OCI-LY1 (cell line): Measurements from ENCODE around the gene SLC4A8.

ENCODE experiments used
- H2AFZ ChIP-seq: fragments of 200-600 bp; sonication (generic), shearing (Covaris generic); 2 replicates; pipeline ENCODE4 v1.6.0; 2014; ENCODE audit warnings: antibody characterized with exemption, mild to moderate bottlenecking, low read length
- H3F3A ChIP-seq: fragments of 200-600 bp; sonication (generic), shearing (Covaris generic); 2 replicates; pipeline ENCODE4 v1.6.0; 2014; ENCODE audit warnings: mild to moderate bottlenecking, antibody characterized with exemption, low read length, moderate library complexity; ENCODE audit not compliant: insufficient read depth
- H3K27ac ChIP-seq: fragments of 200-600 bp; sonication (generic); 2 replicates; pipeline ENCODE4 v1.5.1; 2014; ENCODE audit warnings: low read length, mixed run types, mild to moderate bottlenecking, low read depth; ENCODE audit not compliant: poor library complexity, severe bottlenecking
- H3K27me3 ChIP-seq: fragments of 200-600 bp; sonication (generic); 2 replicates; pipeline ENCODE4 v1.6.0; 2014; ENCODE audit warnings: antibody characterized with exemption, mild to moderate bottlenecking, low read length, moderate library complexity; ENCODE audit not compliant: insufficient read depth
- H3K36me3 ChIP-seq: fragments of 200-600 bp; sonication (generic); 2 replicates; pipeline ENCODE4 v1.6.1; 2014; ENCODE audit warnings: mild to moderate bottlenecking, antibody characterized with exemption, low read length, moderate library complexity, mixed read lengths; ENCODE audit not compliant: insufficient read depth
- H3K4me1 ChIP-seq: fragments of 200-600 bp; sonication (generic); 2 replicates; pipeline ENCODE4 v1.5.1; 2014; ENCODE audit warnings: mild to moderate bottlenecking, low read length, moderate library complexity; ENCODE audit not compliant: insufficient read depth, severe bottlenecking
- H3K4me2 ChIP-seq: fragments of 200-600 bp; sonication (generic), shearing (Covaris generic); 2 replicates; pipeline ENCODE4 v1.6.1; 2014; ENCODE audit warnings: low read length
- H3K4me3 ChIP-seq: fragments of 200-600 bp; sonication (generic); 2 replicates; pipeline ENCODE4 v1.5.1; 2014; ENCODE audit warnings: low read length, low read depth, mild to moderate bottlenecking, mixed read lengths; ENCODE audit not compliant: poor library complexity, severe bottlenecking
- H3K79me2 ChIP-seq: fragments of 200-600 bp; shearing (Covaris generic); 2 replicates; pipeline ENCODE4 v1.6.1; 2016; ENCODE audit warnings: mixed run types, low read length, mixed read lengths; ENCODE audit not compliant: insufficient read depth
- H3K9ac ChIP-seq: fragments of 200-600 bp; sonication (generic), shearing (Covaris generic); 2 replicates; pipeline ENCODE4 v1.6.1; 2014; ENCODE audit warnings: mild to moderate bottlenecking, low read length, mixed read lengths
- H3K9me2 ChIP-seq: fragments of 200-600 bp; sonication (generic), shearing (Covaris generic); 2 replicates; pipeline ENCODE4 v1.6.1; 2014; ENCODE audit warnings: low read depth, mild to moderate bottlenecking, low read length, mixed read lengths
- H3K9me3 ChIP-seq: fragments of 200-600 bp; shearing (Covaris generic); 2 replicates; pipeline ENCODE4 v1.6.1; 2014; ENCODE audit warnings: low read length, mixed read lengths
- H4K20me1 ChIP-seq: fragments of 200-600 bp; sonication (generic), shearing (Covaris generic); 2 replicates; pipeline ENCODE4 v1.6.0; 2016; ENCODE audit warnings: mild to moderate bottlenecking, low read length; ENCODE audit not compliant: insufficient read depth
- CTCF ChIP-seq: fragments of 200-600 bp; sonication (generic), shearing (Covaris generic); IDR thresholded peaks from 2 replicates; pipeline ENCODE4 v1.5.1; 2017; ENCODE audit warnings: mild to moderate bottlenecking, antibody characterized with exemption, low read length, moderate library complexity, mixed read lengths
- EZH2 ChIP-seq: fragments of 200-600 bp; sonication (generic), shearing (Covaris generic); IDR thresholded peaks from 2 replicates; pipeline ENCODE4 v1.8.0; 2017; ENCODE audit warnings: borderline replicate concordance, mixed run types, mild to moderate bottlenecking, antibody characterized with exemption, low read length, moderate library complexity, mixed read lengths

Gene SLC4A8

GRCh38 chr12:51475543-51475942, 50.9 kb downstream of the SLC4A8 start:
- no peaks in the 10 kb centered on the region for H3K9me2 ChIP-seq
- H3K9ac ChIP-seq, result no peak overlapping the region
- no peaks in the 10 kb centered on the region for H3K27me3 ChIP-seq
- no peak overlapping the region for H2AFZ ChIP-seq
- no peaks in the 10 kb centered on the region for H3K9me3 ChIP-seq
- no peaks in the 10 kb centered on the region for H4K20me1 ChIP-seq
- no peak overlapping the region for H3K27ac ChIP-seq
- no peak overlapping the region for H3K4me3 ChIP-seq
- no peaks in the 10 kb centered on the region for H3K79me2 ChIP-seq
- H3K4me2 ChIP-seq, result no peak overlapping the region
- TF ChIP-seq CTCF, result no peak
- no peak for TF ChIP-seq EZH2
- H3K4me1 ChIP-seq, result no peaks in the 10 kb centered on the region
- H3F3A ChIP-seq, result no peaks in the 10 kb centered on the region
- H3K36me3 ChIP-seq, result no peaks in the 10 kb centered on the region

GRCh38 chr12:51480978-51481377, 56.3 kb downstream of the SLC4A8 start:
- no peak overlapping the region for H3K9ac ChIP-seq
- TF ChIP-seq CTCF (no peak), EZH2 (no peak)
- H3K27ac ChIP-seq, result no peak overlapping the region
- no peaks in the 10 kb centered on the region for H3K4me1 ChIP-seq
- H3K9me2 ChIP-seq, result no peaks in the 10 kb centered on the region
- H3K4me2 ChIP-seq, result no peak overlapping the region
- no peaks in the 10 kb centered on the region for H4K20me1 ChIP-seq
- no peaks in the 10 kb centered on the region for H3F3A ChIP-seq
- no peaks in the 10 kb centered on the region for H3K36me3 ChIP-seq
- no peak overlapping the region for H3K4me3 ChIP-seq
- H3K9me3 ChIP-seq, result no peaks in the 10 kb centered on the region
- no peaks in the 10 kb centered on the region for H3K79me2 ChIP-seq
- H2AFZ ChIP-seq, result no peak overlapping the region
- H3K27me3 ChIP-seq, result no peaks in the 10 kb centered on the region

GRCh38 chr12:51482929-51483697, 58.5 kb downstream of the SLC4A8 start:
- Histone ChIP-seq H3K9me2 (no peaks in the 10 kb centered on the region), H3K9me3 (no peaks in the 10 kb centered on the region), H3K27me3 (no peaks in the 10 kb centered on the region), H3F3A (no peaks in the 10 kb centered on the region), H3K4me2 (no peak overlapping the region), H2AFZ (no peak overlapping the region), H3K79me2 (no peaks in the 10 kb centered on the region), H3K36me3 (no peaks in the 10 kb centered on the region), H3K4me1 (no peaks in the 10 kb centered on the region), H3K27ac (no peak overlapping the region), H3K9ac (no peak overlapping the region), H3K4me3 (no peak overlapping the region), H4K20me1 (no peaks in the 10 kb centered on the region)
- no peak for TF ChIP-seq CTCF
- no peak for TF ChIP-seq EZH2
